Adrenal gland (tissue), 12 donors: ENCODE measurements around the gene RALGAPA1. TPM values are rescaled to one million over a fixed set of nuclear protein-coding genes. Genes with fewer than 3 reads are reported as not detected.

ENCODE experiments used
- DNase-seq, 7 donors: peaks; one replicate each; pipeline ENCODE4 v3.0.0-alpha.2; 2019 to 2020
- H3K27ac ChIP-seq, 5 donors: fragments of 200-600 bp; sonication (generic) in 4 of 5; 1 replicate in 3 of 5; 2 replicates in 2 of 5; pipeline versions ENCODE4 v1.5.1 to v1.8.0; 2016 to 2020; ENCODE audit warnings: mild to moderate bottlenecking in 1 of 5
- H3K27me3 ChIP-seq: fragments of 200-600 bp; 2 replicates; pipeline ENCODE4 v1.8.0; 2021
- H3K36me3 ChIP-seq, 2 donors: fragments of 200-600 bp; replicated peaks in 1 of 2; 1 replicate in 1 of 2; 2 replicates in 1 of 2; pipeline versions ENCODE4 v1.5.1 to v1.8.0; 2018 to 2022
- H3K4me1 ChIP-seq, 2 donors: fragments of 200-600 bp; replicated peaks in 1 of 2; 1 replicate in 1 of 2; 2 replicates in 1 of 2; pipeline versions ENCODE4 v1.5.1 to v1.8.0; 2018 to 2021
- H3K4me3 ChIP-seq, 4 donors: fragments of 200-600 bp; sonication (generic) in 3 of 4; one replicate each; pipeline ENCODE4 v1.5.1; 2016 to 2018
- H3K9me3 ChIP-seq, 3 donors: fragments of 200-600 bp; sonication (generic) in 1 of 3; replicated peaks in 1 of 3; 1 replicate in 2 of 3; 2 replicates in 1 of 3; pipeline versions ENCODE4 v1.5.1 to v1.8.0; 2016 to 2021
- POLR2A ChIP-seq, 2 donors: fragments of 450-650 bp; IDR thresholded peaks; one replicate each; pipeline ENCODE4 v1.6.1; 2017; ENCODE audit warnings: antibody characterized with exemption in 2 of 2, mild to moderate bottlenecking in 2 of 2, moderate library complexity in 1 of 2
- WGBS, 4 donors: extraction: QIAGEN DNeasy Blood & Tissue Kit in 2 of 4; methylation state at CpG; one replicate each; pipeline versions ENCODE4 v1.1.5 to v1.1.7; 2013 to 2017; 5-methylcytosine and 5-hydroxymethylcytosine counted together
- intact Hi-C, 2 donors: fragments of 100-400 bp; cut with DNase I; formaldehyde crosslinking; loops; one replicate each; pipeline versions ENCODE4 v1.14.1 to v1.15.0; 2022 to 2023
- polyA plus RNA-seq, 3 donors: library from polyadenylated mRNA; stranded (reverse); fragments of 200-250 nt in 2 of 3; fragments of 350-450 nt in 1 of 3; fragmentation: Illumina TruSeq in 1 of 3; extraction: RNeasy Lipid Tissue Mini Kit (QIAGEN cat#74804) in 1 of 3; gene quantifications; one replicate each; pipeline ENCODE4 v1.2.3, GENCODE V29; 2013 to 2014
- total RNA-seq, 9 donors: library from RNA; depleted of rRNA in 4 of 9; stranded (reverse); fragments of >200 nt in 4 of 9; fragments of 120-200 nt in 1 of 9; fragmentation: NEBNext Ultra II Directional in 1 of 9; extraction: Animal tissue kit (Norgen Biotek cat#: 25700) in 1 of 9; gene quantifications; one replicate each; pipeline versions ENCODE4 v1.1.0 to v1.2.4, GENCODE V29; 2013 to 2023
- TF ChIP-seq, protein P1 (sequence below), 6 experiments: fragments of 450-650 bp in 4 of 6; fragments of 200-600 bp in 2 of 6; sonication (generic) in 1 of 6; IDR thresholded peaks; 1 replicate in 5 of 6; 2 replicates in 1 of 6; pipeline versions ENCODE4 v1.5.1 to v1.8.0; 2016 to 2021; ENCODE audit warnings: antibody characterized with exemption in 6 of 6, mild to moderate bottlenecking in 2 of 6, moderate library complexity in 1 of 6
- donor health status: healthy with polysubstance abuse.
- donor health status: Bipolar disorder and iron deficiency.
- donor health status: DM: yes; HTN: yes; CAD: no.
- donor health status: DM: no; HTN: no; CAD: no.
- donor health status: DM: no; HTN: no; CAD: no.
- donor health status: DM: yes; HTN: yes; CAD: no.

The RALGAPA1 gene
- total and polyA plus RNA-seq, 12 donors: 31.7 to 116 (median 64.8) TPM

GRCh38 chr14:35695647-35696046 lies 113.4 kb downstream of the RALGAPA1 start:
- TF ChIP-seq, protein P1, sequence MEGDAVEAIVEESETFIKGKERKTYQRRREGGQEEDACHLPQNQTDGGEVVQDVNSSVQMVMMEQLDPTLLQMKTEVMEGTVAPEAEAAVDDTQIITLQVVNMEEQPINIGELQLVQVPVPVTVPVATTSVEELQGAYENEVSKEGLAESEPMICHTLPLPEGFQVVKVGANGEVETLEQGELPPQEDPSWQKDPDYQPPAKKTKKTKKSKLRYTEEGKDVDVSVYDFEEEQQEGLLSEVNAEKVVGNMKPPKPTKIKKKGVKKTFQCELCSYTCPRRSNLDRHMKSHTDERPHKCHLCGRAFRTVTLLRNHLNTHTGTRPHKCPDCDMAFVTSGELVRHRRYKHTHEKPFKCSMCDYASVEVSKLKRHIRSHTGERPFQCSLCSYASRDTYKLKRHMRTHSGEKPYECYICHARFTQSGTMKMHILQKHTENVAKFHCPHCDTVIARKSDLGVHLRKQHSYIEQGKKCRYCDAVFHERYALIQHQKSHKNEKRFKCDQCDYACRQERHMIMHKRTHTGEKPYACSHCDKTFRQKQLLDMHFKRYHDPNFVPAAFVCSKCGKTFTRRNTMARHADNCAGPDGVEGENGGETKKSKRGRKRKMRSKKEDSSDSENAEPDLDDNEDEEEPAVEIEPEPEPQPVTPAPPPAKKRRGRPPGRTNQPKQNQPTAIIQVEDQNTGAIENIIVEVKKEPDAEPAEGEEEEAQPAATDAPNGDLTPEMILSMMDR (IDR thresholded peaks at IDR 0.05): no peak
- TF ChIP-seq POLR2A (IDR thresholded peaks at IDR 0.05): no peak
- no peaks in the 10 kb centered on the region for H3K27me3 ChIP-seq
- intact Hi-C loops: no loop called here
- H3K4me3 ChIP-seq: no peak overlapping the region
- H3K9me3 ChIP-seq: no peaks in the 10 kb centered on the region
- H3K27ac ChIP-seq: peak overlapping the region in 2 of 5 donors; percentile 13 to 60
- H3K36me3 ChIP-seq: no peaks in the 10 kb centered on the region
- peaks cover 11 to 16% of the 10 kb centered on the region in 2 donors for H3K4me1 ChIP-seq
- WGBS, 4 donors: 29 to 40% (median 32%) methylated on average over 1 of the region's 1 CpG
- no peak for DNase-seq

DNA sequence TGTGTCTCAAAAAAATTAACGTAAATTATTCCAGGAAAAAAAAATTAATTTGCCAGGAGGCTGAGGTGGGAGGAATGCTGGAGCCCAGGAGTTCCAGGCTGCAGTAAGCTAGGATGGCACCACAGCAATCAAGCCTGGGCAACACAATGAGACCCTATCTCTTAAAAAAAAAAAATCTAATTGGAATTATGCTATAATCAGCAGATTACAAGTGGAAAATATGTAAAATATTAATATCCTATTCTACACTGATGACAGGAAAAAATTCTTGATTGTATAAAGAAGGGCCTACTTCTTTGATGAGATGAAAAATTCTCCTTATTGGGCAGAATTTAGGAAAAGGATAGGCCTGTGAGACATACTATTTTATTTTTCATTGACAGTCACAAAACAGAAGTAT lies 114.0 kb downstream of the RALGAPA1 start:
- TF ChIP-seq POLR2A (IDR thresholded peaks at IDR 0.05): no peak
- TF ChIP-seq, protein P1 (IDR thresholded peaks at IDR 0.05): no peak
- DNase-seq: no peak
- Histone ChIP-seq H3K4me3 (no peak overlapping the region), H3K9me3 (no peaks in the 10 kb centered on the region), H3K27ac (no peak overlapping the region), H3K36me3 (no peaks in the 10 kb centered on the region), H3K4me1 (peaks cover 12 to 16% of the 10 kb centered on the region in 2 donors), H3K27me3 (no peaks in the 10 kb centered on the region)
- 35 to 100% (median 97%) methylated on average over 1 of the region's 1 CpG for WGBS, 4 donors
- intact Hi-C loops: no loop called here

DNA sequence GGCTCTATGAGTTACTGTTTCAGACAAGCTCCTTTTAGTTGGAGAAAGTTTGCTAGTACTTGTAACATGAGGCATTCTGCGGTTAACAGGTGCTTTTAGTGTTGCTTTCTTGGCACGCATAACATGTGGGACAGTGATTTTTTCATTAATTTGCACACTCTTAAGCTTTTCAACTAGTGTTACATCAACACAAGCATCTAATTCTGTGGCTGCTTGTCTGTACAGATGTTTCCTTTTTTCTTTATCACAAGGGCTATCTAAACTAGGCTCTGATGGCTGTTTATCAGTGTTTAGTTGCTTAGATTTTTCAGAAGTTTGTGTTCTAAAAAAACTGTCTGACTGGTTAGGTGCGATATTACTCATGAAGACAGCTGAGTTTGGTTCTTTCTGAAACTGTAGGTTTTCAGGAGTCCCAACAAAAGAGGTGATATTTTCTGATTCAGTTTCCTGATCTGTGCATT lies 120.1 kb downstream of the RALGAPA1 start:
- TF ChIP-seq, protein P1 (IDR thresholded peaks at IDR 0.05): no peak
- TF ChIP-seq POLR2A (IDR thresholded peaks at IDR 0.05): no peak
- H3K9me3 ChIP-seq: no peaks in the 10 kb centered on the region
- H3K4me3 ChIP-seq: no peak overlapping the region
- DNase-seq: no peak
- H3K27ac ChIP-seq: no peak overlapping the region
- peaks cover 0 to 3% of the 10 kb centered on the region in 2 donors for H3K4me1 ChIP-seq
- H3K27me3 ChIP-seq: no peaks in the 10 kb centered on the region
- peaks cover 0 to 15% of the 10 kb centered on the region in 2 donors for H3K36me3 ChIP-seq
- intact Hi-C loops: loop anchor here in 1 of 2 donors (10.0 kb wide), 1 partner anchor 274 kb away; no protein-coding TSS in a partner anchor
- WGBS, 4 donors: 82 to 94% (median 84%) methylated on average over 3 of the region's 3 CpGs

DNA sequence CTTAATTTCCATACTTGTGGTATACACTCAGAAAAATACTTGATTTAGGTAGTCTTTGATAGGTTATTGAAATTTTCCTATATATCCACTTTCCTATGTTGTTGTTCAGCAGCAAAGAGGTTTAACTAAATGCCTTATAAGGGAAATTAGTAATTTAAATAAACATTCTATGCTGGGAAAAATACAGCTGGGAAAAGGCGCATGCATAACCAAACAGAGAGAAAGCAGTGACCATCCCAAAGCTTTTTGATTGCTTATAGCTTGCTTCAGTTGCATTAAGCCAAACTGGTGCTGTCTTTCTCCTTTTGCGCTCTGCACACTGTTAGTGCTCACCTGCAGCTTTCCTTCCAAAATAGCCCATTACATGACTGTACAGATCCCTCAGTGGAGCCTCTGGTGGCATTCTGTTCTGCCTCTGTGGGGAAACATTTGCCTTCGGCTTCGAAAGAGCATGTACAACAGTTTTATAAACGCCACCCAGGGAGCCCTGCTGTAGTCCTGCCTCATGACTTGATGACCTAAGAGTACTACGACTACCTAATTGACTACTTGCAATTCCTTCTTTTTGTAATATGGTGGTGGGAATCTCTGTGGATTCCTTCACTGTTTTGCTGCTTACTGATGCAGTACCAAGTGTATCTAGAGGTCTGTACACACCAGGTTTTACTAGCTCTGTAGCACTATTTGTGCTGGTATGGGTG lies 120.8 kb downstream of the RALGAPA1 start:
- no peak for DNase-seq
- Histone ChIP-seq H3K4me3 (no peak overlapping the region), H3K27me3 (no peaks in the 10 kb centered on the region), H3K9me3 (no peaks in the 10 kb centered on the region), H3K36me3 (peaks cover 0 to 15% of the 10 kb centered on the region in 2 donors), H3K27ac (no peak overlapping the region), H3K4me1 (peaks cover 0 to 3% of the 10 kb centered on the region in 2 donors)
- intact Hi-C loops: loop anchor here in 1 of 2 donors (10.0 kb wide), 1 partner anchor 273 kb away; no protein-coding TSS in a partner anchor
- WGBS, 4 donors: 86 to 96% (median 93%) methylated on average over 6 of the region's 6 CpGs
- TF ChIP-seq POLR2A (IDR thresholded peaks at IDR 0.05): no peak
- TF ChIP-seq, protein P1 (IDR thresholded peaks at IDR 0.05): no peak
